ENCODE results near the gene PROKR2. TPM values are rescaled to one million over a fixed set of nuclear protein-coding genes. Genes with fewer than 3 reads are reported as not detected.

The PROKR2 gene
- polyA plus RNA-seq, 2 of the 4 experiments (the other 2 are of a cell fraction), result not detected

- no peak overlapping the region for H3K4me2 ChIP-seq
- no peak overlapping the region for H3K4me3 ChIP-seq
- H3K27ac ChIP-seq, result no peak overlapping the region
- CTCF ChIA-PET, result no interaction called here
- no peak for ATAC-seq
- WGBS (ENCODE audit: missing lambda C conversion rate), result under 1% methylated on average over 3 of the region's 3 CpGs
- FAIRE-seq, result peak; percentile 36
- no peaks in the 10 kb centered on the region for H3K9me3 ChIP-seq
- DNase-seq (ENCODE audit: low read depth in 1 of 2, low spot score in 1 of 2), result no peak
- no peak for TF ChIP-seq RAD21 (conservative IDR thresholded peaks at IDR 0.05 in 1 of 2, IDR thresholded peaks at IDR 0.05 in 1 of 2)
- H3K4me1 ChIP-seq, result no peaks in the 10 kb centered on the region
- POLR2A ChIA-PET, result no interaction called here
Measured at GRCh38 chr20:5268449-5268848, 48.3 kb downstream of the PROKR2 start.

- POLR2A ChIA-PET, result no interaction called here
- FAIRE-seq, result peak; percentile 88
- Histone ChIP-seq H3K4me3 (no peak overlapping the region), H3K4me1 (no peaks in the 10 kb centered on the region), H3K27ac (no peak overlapping the region), H3K9me3 (no peaks in the 10 kb centered on the region), H3K4me2 (no peak overlapping the region)
- 5% methylated on average over 1 of the region's 1 CpG for WGBS (ENCODE audit: missing lambda C conversion rate)
- CTCF ChIA-PET, result no interaction called here
- DNase-seq (ENCODE audit: low read depth in 1 of 2, low spot score in 1 of 2), result no peak
- ATAC-seq, result no peak
- TF ChIP-seq RARB (CRISPR knock-in tag; IDR thresholded peaks at IDR 0.05) (no peak), ZNF302 (CRISPR knock-in tag; IDR thresholded peaks at IDR 0.05) (no peak), ZFP36 (IDR thresholded peaks at IDR 0.05; ENCODE audit: borderline replicate concordance, partially characterized antibody) (no peak), HEYL (CRISPR knock-in tag; IDR thresholded peaks at IDR 0.05) (no peak), CHD4 (IDR thresholded peaks at IDR 0.05; ENCODE audit: borderline replicate concordance) (no peak), BCL3 (IDR thresholded peaks at IDR 0.05) (no peak), CHD2 (IDR thresholded peaks at IDR 0.05; ENCODE audit: low read length, partially characterized antibody) (no peak), USF2 (IDR thresholded peaks at IDR 0.05) (no peak), TFCP2L1 (CRISPR knock-in tag; IDR thresholded peaks at IDR 0.05) (no peak), ZSCAN20 (CRISPR knock-in tag; IDR thresholded peaks at IDR 0.05) (no peak), NPAS2 (CRISPR knock-in tag; IDR thresholded peaks at IDR 0.05; ENCODE audit: borderline replicate concordance) (no peak), ESRRA (IDR thresholded peaks at IDR 0.05; ENCODE audit: borderline replicate concordance, low read length) (no peak), ATOH8 (CRISPR knock-in tag; IDR thresholded peaks at IDR 0.05; ENCODE audit: low read depth) (no peak), REST (IDR thresholded peaks at IDR 0.05) (no peak)
Measured at GRCh38 chr20:5267092-5267491, 49.7 kb downstream of the PROKR2 start.

Small RNA genes lying within 50 kb of the gene (small RNA-seq; reads per million reads assigned to genes)
- 0 reads per million in 6 experiments for gene RNA5-8SP7

Other genes starting within 250 kb of the PROKR2 start
- gene TMEM230, start 203.9 kb downstream of the PROKR2 start, polyA plus RNA-seq (2011; rRNA removed), result 276 and 284 TPM in 2 replicates
- gene TMEM230, start 203.9 kb downstream of the PROKR2 start, polyA plus RNA-seq (2017; fragmentation: RNase III; extraction: RNeasy Plus Mini Kit Qiagen cat#74134 plus additional on column Dnase treatment), result 99.9 to 106 TPM (median 105 TPM) in 3 replicates
- 388 and 450 TPM in 2 replicates for gene PCNA, start 197.0 kb downstream of the PROKR2 start, polyA plus RNA-seq (2011; rRNA removed)
- 431 to 445 TPM (median 440 TPM) in 3 replicates for gene PCNA, start 197.0 kb downstream of the PROKR2 start, polyA plus RNA-seq (2017; fragmentation: RNase III; extraction: RNeasy Plus Mini Kit Qiagen cat#74134 plus additional on column Dnase treatment)
- gene CDS2, start 189.9 kb downstream of the PROKR2 start, polyA plus RNA-seq (2011; rRNA removed), result 106 and 128 TPM in 2 replicates
- gene CDS2, start 189.9 kb downstream of the PROKR2 start, polyA plus RNA-seq (2017; fragmentation: RNase III; extraction: RNeasy Plus Mini Kit Qiagen cat#74134 plus additional on column Dnase treatment), result 34.0 to 44.0 TPM (median 37.4 TPM) in 3 replicates